ENCODE measurements around the gene NDRG3.
A peak's percentile ranks its signal among the peaks of the same experiment; 100 is the strongest.
"Not testable (repeated sequence)": the region's sequence is repeated elsewhere in the genome, so short reads cannot be mapped to it uniquely, and the experiment has no call there.

Gene NDRG3

DNA sequence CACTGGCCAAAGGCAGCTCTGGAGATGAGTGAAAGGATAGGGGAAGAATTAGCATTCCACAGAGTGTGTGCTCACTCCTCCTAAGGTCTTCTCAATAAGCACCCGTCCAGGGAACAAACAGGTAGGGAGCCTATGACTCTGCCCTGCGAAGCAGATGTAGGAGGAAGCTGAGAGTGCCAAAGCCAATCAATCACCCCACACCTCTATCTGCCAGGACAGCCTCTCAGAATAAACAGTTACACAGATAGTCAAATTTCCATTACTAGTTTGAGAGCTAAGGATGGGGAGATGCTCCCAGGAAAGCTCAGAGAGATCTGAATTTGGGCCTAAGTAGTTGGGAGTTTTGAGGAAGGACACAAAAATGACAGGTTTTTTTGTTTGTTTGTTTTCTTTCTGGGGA, 59.4 kb downstream of the NDRG3 start:
- DNase-seq: no peak

DNA sequence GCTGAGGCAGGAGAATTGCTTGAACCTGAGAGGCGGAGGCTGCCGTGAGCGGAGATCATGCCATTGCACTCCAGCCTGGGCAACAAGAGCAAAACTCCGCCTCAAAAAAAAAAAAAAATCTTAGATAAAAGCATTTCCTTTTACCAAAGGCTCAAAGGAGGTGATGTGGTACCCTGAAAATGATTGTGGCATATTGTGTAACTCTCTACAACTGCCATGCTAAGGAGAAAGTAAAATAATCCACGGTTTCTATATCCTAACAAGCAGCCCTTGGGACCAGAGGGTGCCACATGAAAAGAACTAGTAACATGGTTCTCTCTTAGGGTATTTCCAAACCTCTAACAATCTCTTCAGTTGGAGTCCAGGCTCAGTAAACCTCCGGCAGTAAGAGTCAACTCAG, 61.1 kb downstream of the NDRG3 start:
- no peak for DNase-seq

DNA sequence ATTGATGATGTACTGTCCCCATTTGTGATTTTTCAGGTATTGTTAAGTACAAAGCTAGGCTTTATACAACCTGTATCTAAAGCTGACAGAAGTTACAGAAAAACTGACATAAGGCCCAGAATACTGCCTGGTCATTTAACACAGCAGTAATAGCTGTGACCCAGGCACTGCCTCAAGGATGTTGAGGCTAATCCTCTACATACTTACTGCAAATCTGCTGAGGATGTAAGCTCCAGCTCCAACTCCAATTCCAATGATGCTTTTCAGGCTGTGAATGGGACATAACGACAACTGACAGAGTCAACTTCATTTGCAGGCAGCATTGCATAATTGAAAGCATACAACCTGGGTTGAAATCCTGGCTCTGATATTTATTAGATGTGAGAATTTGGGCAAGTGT, 63.6 kb downstream of the NDRG3 start:
- no peak for DNase-seq

DNA sequence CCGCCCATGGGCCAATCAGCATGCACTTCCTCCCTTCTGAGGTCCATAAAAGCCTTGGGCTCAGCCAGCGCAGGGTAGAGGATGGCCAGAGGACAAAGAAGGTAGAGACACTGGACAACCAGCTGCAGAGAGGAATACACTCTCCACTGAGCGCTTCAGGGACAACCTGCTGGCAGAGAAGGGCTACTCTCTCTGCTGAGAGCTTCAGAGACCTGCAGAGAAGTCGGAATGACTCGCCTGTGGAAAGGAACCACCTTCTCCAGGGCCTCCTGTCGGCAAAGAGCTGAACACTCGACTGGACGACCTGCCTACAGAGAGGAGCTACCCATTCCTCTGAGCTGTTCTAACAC, 68.5 kb downstream of the NDRG3 start:
- no peak for DNase-seq

DNA sequence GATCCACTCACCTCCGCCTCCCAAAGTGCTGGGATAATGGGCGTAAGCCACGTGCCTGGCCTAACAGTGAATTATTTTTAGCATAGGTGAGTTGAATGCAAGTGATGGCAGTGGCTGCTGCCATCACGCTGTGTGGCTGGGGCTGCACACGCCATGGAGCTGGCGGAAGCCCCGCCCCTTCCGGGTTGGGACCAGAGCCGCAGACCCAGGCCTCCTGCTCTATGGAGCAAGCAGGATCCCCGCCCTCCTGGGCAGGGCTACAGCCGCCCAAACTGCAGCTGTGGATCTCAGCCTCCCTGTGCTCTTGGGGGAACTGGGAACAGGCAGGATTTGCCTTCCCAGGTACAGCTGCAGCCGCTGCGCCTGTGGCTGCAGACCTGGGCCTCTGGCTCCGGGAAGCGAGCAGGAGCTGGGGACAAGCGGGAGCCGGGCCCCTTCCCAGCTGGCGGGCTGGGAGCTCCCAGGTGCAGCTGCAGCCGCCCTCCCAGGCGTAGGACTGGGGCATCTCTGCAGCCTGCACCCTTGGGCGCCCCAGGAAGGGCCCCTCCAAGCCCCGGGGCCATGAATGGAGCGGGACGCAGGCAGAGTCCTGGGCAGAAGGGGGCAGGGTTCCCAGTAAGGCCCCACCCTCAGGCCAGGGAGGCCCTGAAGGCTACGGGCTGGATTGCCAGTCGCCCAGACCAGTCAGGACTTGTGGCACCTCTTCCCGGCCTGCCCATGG, 69.0 kb downstream of the NDRG3 start:
- no peak for DNase-seq

DNA sequence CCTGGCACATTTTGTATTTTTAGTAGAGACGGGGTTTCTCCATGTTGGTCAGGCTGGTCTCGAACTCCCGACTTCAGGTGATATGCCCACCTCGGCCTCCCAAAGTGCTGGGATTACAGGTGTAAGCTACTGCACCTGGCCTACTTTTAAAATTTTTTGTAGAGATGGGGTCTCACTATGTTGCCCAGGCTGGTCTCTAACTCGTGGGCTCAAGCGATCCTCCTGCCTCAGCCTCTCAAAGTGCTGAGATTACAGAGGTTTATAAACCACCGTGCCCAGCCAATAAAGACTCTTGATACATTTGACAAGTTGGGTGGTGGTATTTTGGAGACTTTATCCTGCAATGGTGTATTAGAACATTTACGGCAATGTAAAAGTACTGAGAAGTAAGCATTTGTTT, 70.3 kb downstream of the NDRG3 start:
- DNase-seq: not testable (repeated sequence)

DNA sequence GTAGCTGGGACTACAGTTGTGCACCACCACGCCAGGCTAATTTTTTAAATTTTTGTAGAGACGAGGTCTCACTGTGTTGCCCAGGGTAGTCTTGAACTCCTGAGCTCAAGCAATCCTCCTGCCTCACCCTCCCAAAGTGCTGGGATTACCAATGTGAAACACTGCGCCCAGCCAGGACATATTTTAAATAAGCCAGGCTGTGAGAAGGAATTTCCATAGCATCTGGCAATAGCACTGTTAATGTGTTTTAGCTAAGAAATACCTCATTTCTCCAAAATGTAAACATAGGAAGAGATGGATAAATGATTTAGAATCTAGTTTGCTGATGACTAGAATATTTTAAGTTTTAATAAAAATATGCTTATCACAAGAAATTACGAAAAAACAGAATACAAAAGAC, 72.9 kb downstream of the NDRG3 start:
- DNase-seq: no peak

DNA sequence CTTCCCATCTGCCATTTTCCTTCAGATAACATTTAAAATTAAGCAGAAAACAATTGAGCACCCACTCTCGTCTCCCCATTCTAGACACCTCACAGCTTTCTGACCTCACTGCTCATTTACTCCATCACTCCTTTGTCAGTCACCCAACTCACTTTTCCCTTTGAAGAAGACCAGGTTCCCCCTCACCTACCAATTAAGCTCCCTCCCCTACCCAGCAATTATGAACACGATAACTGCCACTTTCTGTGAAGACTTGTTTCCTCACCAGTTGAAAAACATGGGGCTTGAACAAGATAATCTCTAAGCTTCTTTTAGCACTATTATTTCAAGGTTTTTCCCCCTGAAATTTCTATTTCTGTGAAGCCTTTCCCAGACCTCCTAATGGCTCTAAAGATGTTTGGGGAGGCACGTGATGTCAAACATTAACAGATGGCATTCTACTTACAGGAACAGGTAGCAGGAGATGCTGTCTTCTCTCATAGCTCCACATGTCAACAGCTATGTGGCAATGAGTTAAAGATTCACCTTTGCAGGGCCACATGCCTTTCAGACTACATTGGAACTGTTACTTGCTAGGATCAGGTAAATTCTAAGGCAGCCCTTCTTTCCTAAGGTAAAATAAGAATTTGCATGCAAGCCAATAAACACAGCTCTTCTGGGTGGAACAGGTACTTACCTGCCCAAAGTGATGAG, 75.1 kb downstream of the NDRG3 start:
- no peak for DNase-seq

DNA sequence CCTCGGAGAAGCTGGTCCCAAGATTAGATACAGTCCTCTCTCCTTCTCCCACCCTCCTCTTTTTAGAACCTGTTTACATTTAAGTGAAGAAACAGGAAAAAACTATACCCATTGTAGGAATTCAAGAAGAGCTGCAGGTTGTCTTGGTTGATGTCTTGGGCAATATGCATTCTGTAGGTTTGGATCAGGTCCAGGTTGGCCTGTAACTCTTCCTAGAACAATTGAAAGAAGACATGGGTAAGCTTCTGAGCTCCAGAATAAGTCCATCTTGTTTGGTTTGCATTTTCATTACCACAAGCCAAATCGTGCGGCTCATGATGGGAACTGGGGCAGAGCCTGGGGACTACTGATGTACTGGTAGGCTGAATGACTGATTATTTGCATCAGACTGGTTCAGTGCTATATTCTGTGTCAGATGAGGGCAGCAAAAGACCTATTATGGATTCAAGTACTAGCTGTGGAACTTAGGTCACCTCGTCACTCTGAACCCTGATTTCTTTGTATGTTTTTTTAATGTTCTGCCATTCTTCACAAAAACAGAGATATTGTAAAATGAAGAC, 79.6 kb downstream of the NDRG3 start:
- no peak for DNase-seq

DNA sequence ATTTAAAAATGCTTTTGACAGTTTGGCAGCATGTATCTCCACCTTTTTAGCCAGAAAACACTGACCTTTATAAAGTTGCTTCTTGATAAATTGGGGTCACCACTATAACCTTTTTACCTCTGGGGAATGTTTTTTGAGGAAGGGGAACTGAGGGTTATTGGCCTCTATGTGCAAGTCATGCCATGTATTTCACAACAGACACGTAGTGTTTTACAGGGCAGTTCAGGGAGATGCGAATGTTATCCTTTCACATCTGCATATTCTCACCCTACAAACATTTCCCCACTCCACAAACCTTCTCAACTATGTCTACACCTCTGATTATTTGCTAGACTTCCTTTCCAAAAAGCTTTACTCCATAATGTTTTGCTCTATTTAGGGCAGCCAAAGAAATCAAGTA, 82.9 kb downstream of the NDRG3 start:
- DNase-seq: no peak

DNA sequence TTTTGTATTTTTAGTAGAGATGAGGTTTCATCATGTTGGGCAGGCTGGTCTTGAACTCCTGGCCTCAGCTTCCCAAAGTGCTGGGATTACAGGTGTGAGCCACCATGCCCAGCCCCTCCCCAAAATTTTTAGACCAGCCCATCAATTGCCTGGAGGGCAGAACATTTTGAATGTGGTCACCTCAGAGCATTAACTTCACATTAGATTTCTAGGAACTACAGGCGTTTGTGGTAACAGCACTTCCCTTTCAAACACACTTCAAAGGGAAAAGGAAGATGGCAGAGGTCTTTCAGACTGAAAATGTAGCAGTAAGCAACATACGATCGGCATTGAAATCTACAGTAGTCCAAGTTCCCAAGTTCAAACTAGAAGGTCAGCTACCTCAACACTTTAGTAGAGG, 87.6 kb downstream of the NDRG3 start:
- no peak for DNase-seq

DNA sequence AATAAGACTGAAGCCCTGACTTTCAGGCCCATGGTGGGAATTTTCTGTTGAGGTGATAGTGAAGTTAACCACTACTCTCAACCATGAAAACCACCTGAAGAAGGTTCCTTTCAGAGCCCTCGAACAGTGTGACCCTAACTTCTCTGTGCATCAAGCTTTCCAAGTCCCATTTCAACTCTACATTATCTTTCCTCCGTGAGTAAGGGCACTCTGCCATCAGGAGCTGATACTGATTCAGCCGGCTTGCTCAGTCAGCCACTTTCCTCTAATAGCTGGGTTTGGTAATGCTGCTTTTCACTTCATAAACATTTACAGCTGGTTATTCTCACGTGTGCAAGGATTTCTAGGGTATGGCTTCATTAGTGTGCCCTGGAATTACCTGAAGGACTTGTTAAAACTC, 89.2 kb downstream of the NDRG3 start:
- DNase-seq: no peak

DNA sequence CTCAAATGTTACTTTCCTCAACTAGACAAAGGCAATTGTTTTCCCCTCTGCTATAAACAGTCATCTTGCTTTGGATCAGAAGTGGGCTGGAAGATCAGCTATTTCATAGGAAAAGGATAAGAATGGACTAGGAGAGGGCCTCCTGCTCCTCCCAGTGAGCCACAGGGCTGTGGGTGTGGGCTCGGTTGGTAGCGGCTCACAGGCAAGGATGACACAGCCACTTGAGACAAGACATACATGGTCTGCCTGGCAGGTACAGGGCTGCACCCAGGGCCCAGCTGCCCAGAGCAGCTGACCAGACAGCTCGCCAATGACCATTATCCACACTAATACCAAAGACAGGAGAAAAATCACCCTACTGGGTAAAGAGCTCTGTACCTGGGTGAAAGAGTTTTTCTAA, 90.9 kb downstream of the NDRG3 start:
- no peak for DNase-seq

DNA sequence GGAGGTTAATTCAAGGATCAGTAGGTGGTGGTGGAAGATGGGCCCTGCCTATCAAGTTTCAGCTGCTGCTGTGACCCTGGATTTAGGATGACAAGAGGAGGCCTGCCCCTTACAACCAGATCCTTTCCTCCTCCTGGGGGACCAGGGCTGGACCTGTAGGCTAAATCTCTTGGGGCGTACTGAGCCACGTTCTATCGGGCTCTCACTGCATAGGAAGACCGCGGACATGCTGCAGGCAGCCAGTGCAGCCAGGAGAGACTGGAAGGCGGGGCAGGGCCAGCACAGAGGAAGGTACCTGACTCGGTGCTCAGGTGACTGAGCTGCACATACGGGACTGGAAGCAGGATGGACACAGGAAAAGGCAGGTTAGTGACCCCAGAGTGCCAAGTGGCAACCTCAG, 91.4 kb downstream of the NDRG3 start:
- no peak for DNase-seq

DNA sequence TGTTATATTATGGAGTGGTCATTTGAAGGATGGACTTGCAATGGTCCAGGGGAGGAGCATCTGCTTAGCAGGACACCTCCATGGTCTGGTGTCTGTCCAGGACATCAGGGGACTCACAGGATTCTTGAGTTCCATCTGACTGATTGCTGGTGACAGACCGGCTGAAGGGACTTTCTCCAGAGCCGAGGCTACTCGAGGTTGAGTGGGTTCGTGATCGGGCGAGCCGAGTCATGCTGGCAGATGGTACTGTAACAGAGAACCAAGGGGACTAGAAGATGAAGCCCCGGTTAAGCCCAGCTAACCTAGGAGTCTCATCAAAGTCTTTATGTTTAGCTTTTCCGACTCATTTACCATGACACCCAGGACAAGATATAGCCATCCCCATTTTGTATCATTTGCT, 92.4 kb downstream of the NDRG3 start:
- DNase-seq: no peak

DNA sequence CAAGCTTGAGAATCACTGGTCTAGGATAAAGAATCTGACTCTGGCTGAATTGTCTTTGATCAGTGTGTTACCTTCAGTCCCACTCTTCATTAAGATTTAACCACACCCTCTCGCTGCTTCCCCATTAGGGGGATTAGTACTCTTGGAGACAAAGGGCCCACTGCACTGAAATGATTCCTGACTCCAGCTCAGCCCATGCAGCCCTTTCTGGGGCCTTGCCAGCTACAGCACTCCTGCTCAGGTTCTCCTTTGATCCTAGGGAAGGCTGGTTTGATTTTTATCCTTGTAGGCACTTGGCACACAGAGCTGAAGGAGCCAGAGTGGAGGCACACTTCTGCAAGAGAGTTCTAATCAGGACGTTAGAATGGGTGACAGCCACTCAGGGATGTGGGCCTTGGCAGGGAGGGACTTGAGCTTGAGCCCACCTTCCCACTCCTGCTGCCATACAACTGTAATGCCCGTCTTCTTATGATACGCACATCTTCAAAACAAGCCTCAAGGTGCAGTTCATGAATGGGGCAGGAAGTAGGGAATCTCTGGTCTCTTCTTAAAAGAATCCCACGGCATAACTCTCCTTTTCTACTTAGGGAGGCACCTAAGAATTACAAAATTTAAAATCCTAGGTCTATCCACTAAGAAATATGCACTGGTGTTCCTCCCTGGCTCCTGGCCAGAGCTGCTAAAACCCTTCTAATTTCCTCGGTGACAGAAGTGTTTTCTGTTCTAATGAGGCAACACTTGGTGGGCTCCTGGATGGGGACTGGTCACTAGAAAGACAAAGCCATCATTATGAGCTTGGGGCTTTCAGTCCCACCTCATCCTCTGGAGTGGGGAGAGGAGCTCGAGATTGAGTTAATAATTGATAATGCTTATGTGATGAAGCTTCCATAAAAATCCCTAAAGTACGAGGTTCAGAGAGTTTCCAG, 98.4 kb downstream of the NDRG3 start:
- no peak for DNase-seq

DNA sequence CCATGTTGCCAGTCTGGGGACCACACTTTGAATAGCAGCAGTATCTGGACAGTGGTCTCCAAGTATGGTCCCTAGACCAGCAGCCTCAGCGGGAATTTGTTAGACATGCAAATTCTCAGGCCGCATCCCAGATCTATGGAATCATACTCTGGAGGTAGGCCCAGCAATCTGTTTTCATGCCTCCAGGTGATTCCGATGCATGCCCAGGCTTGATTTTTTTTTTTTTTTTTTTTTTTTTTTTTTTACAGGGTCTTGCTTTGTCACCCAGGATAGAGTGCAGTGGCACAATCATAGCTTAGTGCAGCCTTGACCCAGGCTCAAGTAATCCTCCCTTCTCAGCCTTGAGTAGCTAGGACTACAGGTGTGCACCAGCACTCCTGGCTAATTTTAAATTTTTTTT, 99.2 kb downstream of the NDRG3 start:
- no peak for DNase-seq

DNA sequence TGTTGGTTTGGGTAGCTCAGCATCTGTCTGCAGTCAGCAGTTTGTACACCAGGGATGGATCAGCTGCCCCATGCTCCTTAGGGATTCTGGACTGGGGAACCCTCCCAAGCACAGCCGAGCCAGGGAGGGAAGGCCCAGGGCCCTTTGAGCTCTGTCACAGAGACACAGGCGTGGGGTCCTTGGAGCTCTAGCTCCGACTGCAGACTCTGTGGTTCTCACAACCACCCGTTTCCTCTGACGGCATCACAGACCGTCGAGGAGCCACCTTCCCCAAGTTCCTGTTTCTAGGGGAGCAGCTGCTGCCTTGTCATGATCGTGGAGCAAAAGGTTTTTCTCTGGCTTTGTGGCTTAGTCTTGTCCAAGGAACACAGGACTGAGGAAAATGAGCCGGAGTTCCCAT, 99.9 kb downstream of the NDRG3 start, which contains the start of gene SLA2:
Gene SLA2 (minus strand): TSS at position 199 of the 400 bp plus-strand sequence. CDS start 4,861 bp downstream, outside the sequence.
- DNase-seq: peak; percentile 31

DNA sequence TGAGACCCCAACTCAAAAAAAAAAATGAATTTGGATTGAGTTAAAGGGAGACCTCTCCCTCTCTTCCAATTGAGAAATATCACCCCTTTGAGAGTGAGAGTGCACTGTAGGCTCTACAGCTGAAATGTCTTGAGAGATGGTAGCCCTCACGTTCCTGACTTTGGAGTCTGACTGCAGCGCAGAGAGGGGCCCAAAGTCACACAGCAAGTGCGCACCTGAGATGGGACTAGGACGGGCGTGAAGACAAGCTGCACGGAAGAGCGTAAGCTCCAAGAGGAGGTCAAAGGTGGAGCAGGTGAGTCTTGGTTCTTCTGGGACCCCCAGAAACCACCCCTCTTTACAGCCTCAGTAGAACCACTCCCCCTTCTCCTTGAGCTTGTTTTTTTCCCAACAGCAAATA, 100.5 kb downstream of the NDRG3 start:
- no peak for DNase-seq

DNA sequence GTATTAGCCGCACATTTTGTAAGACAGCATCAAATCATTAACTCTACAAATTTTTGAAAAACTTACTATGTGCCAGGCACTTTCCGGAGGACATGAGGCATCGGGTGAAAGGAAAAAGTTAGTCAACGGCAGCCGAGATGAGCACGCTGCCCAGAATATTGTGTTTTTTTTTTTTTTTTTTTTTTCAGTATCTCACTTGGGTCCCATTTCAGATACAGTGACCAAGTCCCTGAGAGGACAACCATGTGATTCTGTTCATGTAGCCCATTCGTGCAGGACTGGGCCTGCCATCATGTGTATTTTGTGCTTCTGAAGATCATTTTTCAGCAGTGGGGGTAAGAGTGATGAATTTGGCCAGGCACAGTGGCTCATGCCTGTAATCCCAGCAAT, 101.2 kb downstream of the NDRG3 start:
- DNase-seq: no peak

DNA sequence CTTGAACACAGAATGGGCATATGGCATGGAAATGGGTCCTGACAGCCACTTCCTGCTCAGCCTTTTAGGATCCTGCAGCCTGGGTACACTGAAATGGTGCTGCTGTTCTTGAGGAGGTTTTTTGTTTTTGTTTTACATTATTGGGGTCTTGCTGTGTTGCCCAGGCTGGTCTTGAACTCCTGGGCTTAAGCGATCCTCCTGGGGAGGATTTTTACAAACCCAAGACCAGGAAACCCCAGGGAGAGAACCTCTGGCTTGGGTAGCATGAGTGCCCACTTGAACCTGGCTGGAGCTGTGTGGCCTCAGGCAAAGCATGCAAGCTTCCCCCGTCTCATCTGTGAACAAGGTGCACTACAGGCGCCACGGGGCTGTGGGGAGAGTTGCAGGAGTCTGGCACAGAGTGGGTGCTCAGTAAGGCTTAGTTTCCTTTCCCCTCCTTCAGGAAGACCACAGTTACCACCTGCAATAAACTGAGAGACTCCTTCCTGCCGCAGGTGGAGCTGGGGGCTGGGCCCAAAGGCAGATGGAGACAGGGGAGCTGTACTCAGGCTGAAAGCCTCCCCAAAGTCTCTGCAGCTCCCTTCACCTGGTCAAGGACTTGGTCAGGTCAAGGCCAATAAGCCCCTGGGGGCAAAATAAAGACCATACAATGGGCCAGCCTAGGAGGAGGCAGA, 101.7 kb downstream of the NDRG3 start:
- DNase-seq: no peak

DNA sequence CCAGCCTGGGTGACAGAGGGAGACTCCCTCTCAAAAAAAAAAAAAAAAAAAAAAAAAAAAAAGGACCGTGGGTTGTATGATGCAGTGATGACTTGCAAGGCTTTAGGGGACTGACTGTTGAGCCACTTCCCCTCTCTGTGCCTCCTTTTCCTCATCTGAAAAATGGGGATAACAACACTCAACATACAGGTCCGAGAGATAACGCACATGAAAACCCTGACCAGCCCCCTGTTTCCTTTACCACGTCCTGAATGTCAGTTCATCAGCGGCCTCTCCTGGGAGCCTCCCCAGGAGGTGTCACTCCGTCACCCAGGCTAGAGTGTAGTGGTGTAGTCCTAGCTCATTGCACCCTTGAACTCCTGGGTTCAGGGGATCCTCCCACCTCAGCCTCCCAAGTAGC, 103.8 kb downstream of the NDRG3 start:
- no peak for DNase-seq

DNA sequence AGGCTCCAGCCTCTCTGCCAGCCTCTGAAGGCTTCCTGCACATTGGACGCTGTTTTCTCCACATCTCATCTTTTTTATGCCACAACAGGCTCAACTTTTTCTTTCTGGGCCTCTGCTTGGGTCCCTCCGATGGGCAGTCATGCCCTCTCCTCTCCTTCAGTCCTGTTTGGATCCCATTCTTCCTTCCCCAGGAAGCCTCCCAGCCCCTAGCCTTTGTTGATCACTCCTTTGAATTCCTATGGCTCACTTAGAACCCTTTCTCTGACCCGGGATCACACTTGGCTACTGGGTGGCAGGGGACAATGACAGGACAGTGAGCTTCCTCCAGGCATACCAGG, 104.4 kb downstream of the NDRG3 start:
- no peak for DNase-seq

All from right hindlimb (tissue), 1 donor.